Erythroblast (primary cell): ENCODE results near the gene DTNB.

ENCODE experiments used
- DNase-seq, 2 experiments: peaks; one replicate each; lab custom pipeline; 2025; lab: John Stamatoyannopoulos, UW
- GATA1 ChIP-seq: IDR thresholded peaks from 2 replicates; pipeline ENCODE4 v1.6.1; 2011; ENCODE audit warnings: low read depth, mild to moderate bottlenecking, control low read depth, low read length, moderate library complexity
- POLR2A ChIP-seq: IDR thresholded peaks from 2 replicates; pipeline ENCODE4 v1.6.1; 2011; ENCODE audit warnings: mild to moderate bottlenecking, low read length

The DTNB gene

GRCh38 chr2:25598332-25598731 lies 75.0 kb downstream of the DTNB start:
- TF ChIP-seq POLR2A (no peak), GATA1 (no peak)

GRCh38 chr2:25597881-25598280 lies 75.5 kb downstream of the DTNB start:
- TF ChIP-seq GATA1 (no peak), POLR2A (no peak)
- no peak for DNase-seq

More at GRCh38 chr2:25598332-25598731, 75.0 kb downstream of the DTNB start:
- DNase-seq, result no peak

GRCh38 chr2:25596516-25597244 lies 76.7 kb downstream of the DTNB start:
- no peak for DNase-seq
- TF ChIP-seq POLR2A (no peak), GATA1 (no peak)

GRCh38 chr2:25595393-25595792 lies 78.0 kb downstream of the DTNB start:
- TF ChIP-seq GATA1 (no peak), POLR2A (no peak)
- DNase-seq, result no peak

- no peak for TF ChIP-seq GATA1
- TF ChIP-seq POLR2A, result no peak
- no peak for DNase-seq
Observed at GRCh38 chr2:25594991-25595390, 78.4 kb downstream of the DTNB start.

GRCh38 chr2:25592766-25593292 lies 80.5 kb downstream of the DTNB start:
- no peak for DNase-seq
- TF ChIP-seq POLR2A, result no peak
- no peak for TF ChIP-seq GATA1

GRCh38 chr2:25590921-25591505 lies 82.4 kb downstream of the DTNB start:
- no peak for DNase-seq
- TF ChIP-seq POLR2A (no peak), GATA1 (no peak)

- no peak for DNase-seq
- TF ChIP-seq GATA1 (no peak), POLR2A (no peak)
Observed at GRCh38 chr2:25589676-25590205, 83.6 kb downstream of the DTNB start.

GRCh38 chr2:25588576-25588975 lies 84.8 kb downstream of the DTNB start:
- DNase-seq, result no peak
- no peak for TF ChIP-seq GATA1
- no peak for TF ChIP-seq POLR2A

GRCh38 chr2:25587361-25587760 lies 86.0 kb downstream of the DTNB start:
- no peak for TF ChIP-seq GATA1
- no peak for TF ChIP-seq POLR2A
- DNase-seq, result no peak

GRCh38 chr2:25586726-25587144 lies 86.6 kb downstream of the DTNB start:
- no peak for DNase-seq
- no peak for TF ChIP-seq GATA1
- TF ChIP-seq POLR2A, result no peak

- no peak for DNase-seq
- TF ChIP-seq GATA1, result no peak
- TF ChIP-seq POLR2A, result no peak
Observed at GRCh38 chr2:25585189-25585588, 88.2 kb downstream of the DTNB start.

- no peak for TF ChIP-seq POLR2A
- TF ChIP-seq GATA1, result no peak
- no peak for DNase-seq
Observed at GRCh38 chr2:25582077-25582830, 91.1 kb downstream of the DTNB start.
